Mononuclear cell (primary cell): ENCODE data around the gene ZNF669. TPM values are rescaled to one million over a fixed set of nuclear protein-coding genes. Genes with fewer than 3 reads are reported as not detected.

Experiments used
- H3K27me3 ChIP-seq: 2 replicates; pipeline ENCODE4 v1.6.0; 2011; ENCODE audit warnings: low read length, control low read depth; ENCODE audit not compliant: insufficient read depth
- H3K4me1 ChIP-seq: 2 replicates; pipeline ENCODE4 v1.5.1; 2011; ENCODE audit warnings: mild to moderate bottlenecking, low read length, control low read depth; ENCODE audit not compliant: insufficient read depth
- H3K4me3 ChIP-seq: 2 replicates; pipeline ENCODE4 v1.5.1; 2011; ENCODE audit warnings: mild to moderate bottlenecking, low read length, moderate library complexity
- H3K9me3 ChIP-seq: 2 replicates; pipeline ENCODE4 v1.5.1; 2011; ENCODE audit warnings: low read depth, mild to moderate bottlenecking, control low read depth, low read length
- total RNA-seq: library from RNA; depleted of rRNA; stranded (reverse); fragments of >200 nt; gene quantifications from one replicate; pipeline ENCODE4 v1.2.3, GENCODE V29; 2012

Gene ZNF669
- total RNA-seq, 1 donor, result 20.8 TPM

- H3K4me1 ChIP-seq, result no peaks in the 10 kb centered on the region
- no peaks in the 10 kb centered on the region for H3K27me3 ChIP-seq
- peaks cover 75% of the 10 kb centered on the region for H3K9me3 ChIP-seq
- no peak overlapping the region for H3K4me3 ChIP-seq
Measured at GRCh38 chr1:247054992-247055415, 49.2 kb downstream of the ZNF669 start.

Other genes with a start within 250 kb of the ZNF669 start
- 134 TPM for gene AHCTF1, start 172.4 kb downstream of the ZNF669 start, total RNA-seq
- gene ZNF695, start 96.3 kb downstream of the ZNF669 start, total RNA-seq, result 0.52 TPM
- 0.94 TPM for gene ZNF670, start 25.5 kb downstream of the ZNF669 start, total RNA-seq
- 68.6 TPM for gene ZNF124, start 67.7 kb upstream of the ZNF669 start, total RNA-seq
- gene VN1R5, start 151.7 kb upstream of the ZNF669 start, total RNA-seq, result not detected
- gene ZNF496, start 227.5 kb upstream of the ZNF669 start, total RNA-seq, result 13.1 TPM